H1 (cell line): Measurements from ENCODE around the gene TXNDC5. TPM values are rescaled to one million over a fixed set of nuclear protein-coding genes. Genes with fewer than 3 reads are reported as not detected.

Experiments
- CTCF ChIA-PET: fragments of 300-600 bp; sonication (Branson Sonifier 250); formaldehyde crosslinking; loops from one replicate; lab custom pipeline; 2021; ENCODE audit not compliant: partially characterized antibody; lab: Charles Lee
- POLR2A ChIA-PET: fragments of 300-600 bp; sonication (Branson Sonifier 250); formaldehyde crosslinking; loops from one replicate; lab custom pipeline; 2021; ENCODE audit warnings: inconsistent platforms; ENCODE audit not compliant: partially characterized antibody; lab: Charles Lee
- DNase-seq, 2 experiments: peaks; one replicate each; pipeline versions ENCODE4 v3.0.0 to v3.0.0-alpha.2; 2010 to 2022; ENCODE audit warnings: low spot score in 2 of 2, low read depth in 1 of 2, mixed read lengths in 1 of 2
- FAIRE-seq: peaks from 2 replicates; lab custom pipeline; 2011; peaks lifted over from hg19 to GRCh38; lab: Jason Lieb, UNC
- H2AFZ ChIP-seq: 2 replicates; pipeline ENCODE4 v1.8.1; 2012; ENCODE audit warnings: low read length, inconsistent platforms
- H2AK5ac ChIP-seq: 2 replicates; pipeline ENCODE4 v1.6.1; 2013; ENCODE audit warnings: low read depth, low read length
- H2BK120ac ChIP-seq: replicated peaks from 2 replicates; pipeline ENCODE3; 2013; ENCODE audit warnings: low read depth, low read length, inconsistent platforms
- H2BK12ac ChIP-seq: 2 replicates; pipeline ENCODE4 v1.6.1; 2013; ENCODE audit warnings: low read depth, low read length
- H2BK15ac ChIP-seq: 2 replicates; pipeline ENCODE4 v1.6.1; 2013; ENCODE audit warnings: low read length
- H2BK20ac ChIP-seq: 2 replicates; pipeline ENCODE4 v1.6.1; 2013; ENCODE audit warnings: low read length
- H2BK5ac ChIP-seq: 2 replicates; pipeline ENCODE4 v1.6.1; 2013; ENCODE audit warnings: low read depth, low read length
- H3K14ac ChIP-seq: 2 replicates; pipeline ENCODE4 v1.6.1; 2013; ENCODE audit warnings: inconsistent platforms; ENCODE audit not compliant: insufficient read length
- H3K18ac ChIP-seq: 2 replicates; pipeline ENCODE4 v1.6.1; 2013; ENCODE audit warnings: low read length; ENCODE audit errors: extremely low read depth
- H3K23ac ChIP-seq: 2 replicates; pipeline ENCODE4 v1.6.1; 2013; ENCODE audit warnings: inconsistent platforms; ENCODE audit not compliant: insufficient read length
- H3K23me2 ChIP-seq: 2 replicates; pipeline ENCODE4 v1.6.1; 2013; ENCODE audit warnings: low read depth, low read length
- H3K27ac ChIP-seq: 2 replicates; pipeline ENCODE4 v1.6.1; 2011; ENCODE audit warnings: low read depth, low read length, inconsistent platforms
- H3K27me3 ChIP-seq, 4 experiments: replicated peaks in 1 of 4; 1 replicate in 1 of 4; 2 replicates in 3 of 4; pipeline versions ENCODE4 v1.6.1 to v1.8.1; 2011 to 2013; ENCODE audit warnings: low read length in 3 of 4, mild to moderate bottlenecking in 3 of 4, inconsistent platforms in 2 of 4, mixed read lengths in 2 of 4, moderate library complexity in 1 of 4; ENCODE audit not compliant: control insufficient read depth in 3 of 4, insufficient read depth in 3 of 4; ENCODE audit errors: extremely low read depth in 1 of 4
- H3K36me3 ChIP-seq, 4 experiments: 2 replicates each; pipeline versions ENCODE4 v1.6.1 to v1.8.1; 2011 to 2013; ENCODE audit warnings: mild to moderate bottlenecking in 4 of 4, low read length in 3 of 4, moderate library complexity in 2 of 4, control low read depth in 1 of 4, inconsistent platforms in 1 of 4; ENCODE audit not compliant: insufficient read depth in 4 of 4, control insufficient read depth in 2 of 4
- H3K4ac ChIP-seq: replicated peaks from 2 replicates; pipeline ENCODE3; 2013; ENCODE audit warnings: low read length, low read depth, mixed read lengths, inconsistent platforms; ENCODE audit not compliant: insufficient read length
- H3K4me1 ChIP-seq, 4 experiments: replicated peaks in 1 of 4; 1 replicate in 1 of 4; 2 replicates in 3 of 4; pipeline versions ENCODE4 v1.6.1 to v1.8.1; 2011 to 2013; ENCODE audit warnings: low read length in 3 of 4, inconsistent platforms in 2 of 4, mixed read lengths in 1 of 4; ENCODE audit not compliant: insufficient read depth in 4 of 4, control insufficient read depth in 3 of 4
- H3K4me2 ChIP-seq, 2 experiments: 2 replicates each; pipeline versions ENCODE4 v1.6.1 to v1.8.1; 2011 to 2013; ENCODE audit warnings: low read depth in 2 of 2, low read length in 2 of 2, control low read depth in 1 of 2, inconsistent platforms in 1 of 2, mild to moderate bottlenecking in 1 of 2; ENCODE audit not compliant: insufficient read depth in 1 of 2
- H3K4me3 ChIP-seq, 4 experiments: fragments of 200-600, 300-600 bp in 1 of 4; sonication (generic), shearing (Covaris generic), sonication (Bioruptor Twin) in 1 of 4; 2 replicates each; pipeline versions ENCODE4 v1.5.1 to v1.8.1; 2011 to 2016; ENCODE audit warnings: low read length in 4 of 4, low read depth in 3 of 4, control low read depth in 2 of 4, inconsistent platforms in 2 of 4, mild to moderate bottlenecking in 2 of 4, mixed read lengths in 1 of 4, moderate library complexity in 1 of 4; ENCODE audit not compliant: insufficient read depth in 2 of 4; ENCODE audit errors: extremely low read depth in 1 of 4
- H3K56ac ChIP-seq: replicated peaks from 2 replicates; pipeline ENCODE3; 2013; ENCODE audit warnings: low read depth, mild to moderate bottlenecking, mixed read lengths, low read length, inconsistent platforms; ENCODE audit not compliant: insufficient read length
- H3K79me1 ChIP-seq: 2 replicates; pipeline ENCODE4 v1.6.1; 2013; ENCODE audit warnings: low read depth, low read length, control low read depth
- H3K79me2 ChIP-seq, 2 experiments: 2 replicates each; pipeline versions ENCODE4 v1.6.1 to v1.8.1; 2012 to 2013; ENCODE audit warnings: low read length in 2 of 2, mild to moderate bottlenecking in 2 of 2, inconsistent platforms in 1 of 2; ENCODE audit not compliant: insufficient read depth in 2 of 2, control insufficient read depth in 1 of 2
- H3K9ac ChIP-seq, 4 experiments: replicated peaks in 1 of 4; 1 replicate in 1 of 4; 2 replicates in 3 of 4; pipeline versions ENCODE4 v1.6.1 to v1.8.1; 2011 to 2013; ENCODE audit warnings: low read depth in 3 of 4, low read length in 3 of 4, control low read depth in 2 of 4, mild to moderate bottlenecking in 2 of 4, moderate library complexity in 2 of 4, inconsistent platforms in 1 of 4; ENCODE audit errors: extremely low read depth in 1 of 4
- H3K9me3 ChIP-seq, 2 experiments: 2 replicates each; pipeline versions ENCODE4 v1.6.1 to v1.8.1; 2012 to 2013; ENCODE audit warnings: mild to moderate bottlenecking in 2 of 2, moderate library complexity in 2 of 2, control low read depth in 1 of 2, inconsistent platforms in 1 of 2, low read depth in 1 of 2, low read length in 1 of 2, mixed read lengths in 1 of 2; ENCODE audit not compliant: insufficient read depth in 2 of 2
- H4K20me1 ChIP-seq, 2 experiments: replicated peaks in 1 of 2; 2 replicates each; pipeline versions ENCODE3 to v1.8.1; 2011 to 2013; ENCODE audit warnings: inconsistent platforms in 2 of 2, low read length in 2 of 2, mild to moderate bottlenecking in 1 of 2; ENCODE audit not compliant: insufficient read depth in 2 of 2, control insufficient read depth in 1 of 2
- H4K5ac ChIP-seq: 2 replicates; pipeline ENCODE4 v1.6.1; 2013; ENCODE audit warnings: low read length, low read depth, mixed read lengths, inconsistent platforms; ENCODE audit not compliant: insufficient read length
- H4K8ac ChIP-seq: 2 replicates; pipeline ENCODE4 v1.8.0; 2013; ENCODE audit warnings: mild to moderate bottlenecking, moderate library complexity, low read length, inconsistent platforms; ENCODE audit not compliant: insufficient read depth; ENCODE audit errors: extremely low read depth
- H4K91ac ChIP-seq: replicated peaks from 2 replicates; pipeline ENCODE3; 2013; ENCODE audit warnings: low read length, mixed read lengths, inconsistent platforms; ENCODE audit not compliant: insufficient read length
- FOSL1 ChIP-seq: IDR thresholded peaks from 2 replicates; pipeline ENCODE4 v1.6.1; 2011; ENCODE audit warnings: mild to moderate bottlenecking, low read depth, low read length, moderate library complexity; ENCODE audit not compliant: insufficient read depth
- JUN ChIP-seq: IDR thresholded peaks from 2 replicates; pipeline ENCODE4 v1.6.1; 2011; ENCODE audit warnings: low read depth, mild to moderate bottlenecking, improper control_type of control experiment, low read length
- POLR2A ChIP-seq, 2 experiments: IDR thresholded peaks; 1 replicate in 1 of 2; 2 replicates in 1 of 2; pipeline ENCODE4 v1.6.1; 2011; ENCODE audit warnings: low read depth in 2 of 2, low read length in 2 of 2, mild to moderate bottlenecking in 2 of 2; ENCODE audit errors: control extremely low read depth in 1 of 2
- POLR2AphosphoS5 ChIP-seq: IDR thresholded peaks from 2 replicates; pipeline ENCODE4 v1.6.1; 2011; ENCODE audit warnings: low read depth, low read length
- RAD21 ChIP-seq, 2 experiments: IDR thresholded peaks in 1 of 2; conservative IDR thresholded peaks in 1 of 2; 2 replicates each; pipeline ENCODE4 v1.6.1; 2011; ENCODE audit warnings: low read depth in 2 of 2, low read length in 2 of 2, improper control_type of control experiment in 1 of 2, inconsistent platforms in 1 of 2, mild to moderate bottlenecking in 1 of 2, moderate library complexity in 1 of 2
- SAP30 ChIP-seq: fragments of 300-600 bp; sonication (generic); IDR thresholded peaks from 2 replicates; pipeline ENCODE4 v1.7.1; 2012; ENCODE audit warnings: low read length, moderate library complexity, mild to moderate bottlenecking, inconsistent platforms; ENCODE audit not compliant: insufficient read depth, insufficient replicate concordance
- SIN3A ChIP-seq, 2 experiments: IDR thresholded peaks in 1 of 2; conservative IDR thresholded peaks in 1 of 2; 2 replicates each; pipeline ENCODE4 v1.6.1; 2011 to 2012; ENCODE audit warnings: low read length in 2 of 2, improper control_type of control experiment in 1 of 2, low read depth in 1 of 2, mild to moderate bottlenecking in 1 of 2
- SIX5 ChIP-seq: IDR thresholded peaks from 2 replicates; pipeline ENCODE4 v1.6.1; 2011; ENCODE audit warnings: mild to moderate bottlenecking, low read depth, low read length
- SUZ12 ChIP-seq: fragments of 200-600 bp; sonication (generic); IDR thresholded peaks from 2 replicates; pipeline ENCODE4 v1.6.1; 2012; ENCODE audit warnings: mild to moderate bottlenecking, inconsistent platforms, low read length, moderate library complexity, mixed read lengths
- TAF1 ChIP-seq: IDR thresholded peaks from 2 replicates; pipeline ENCODE4 v1.6.1; 2011; ENCODE audit warnings: mild to moderate bottlenecking, low read depth, low read length
- TAF7 ChIP-seq: optimal IDR thresholded peaks from 2 replicates; pipeline ENCODE3; 2011; ENCODE audit warnings: low read depth, mild to moderate bottlenecking, inconsistent platforms, low read length, moderate library complexity, borderline replicate concordance
- TBP ChIP-seq: IDR thresholded peaks from 2 replicates; pipeline ENCODE4 v1.6.1; 2011; ENCODE audit warnings: low read depth, low read length, improper control_type of control experiment
- TCF12 ChIP-seq: IDR thresholded peaks from 2 replicates; pipeline ENCODE4 v1.6.1; 2011; ENCODE audit warnings: low read depth, mild to moderate bottlenecking, low read length
- TEAD4 ChIP-seq: IDR thresholded peaks from 2 replicates; pipeline ENCODE4 v1.6.1; 2012; ENCODE audit warnings: low read depth, low read length, inconsistent platforms, mixed read lengths
- ZNF274 ChIP-seq: IDR thresholded peaks from 2 replicates; pipeline ENCODE4 v1.7.0; 2012; ENCODE audit warnings: low read length, borderline replicate concordance; ENCODE audit errors: extremely low read depth
- WGBS, 2 experiments: shearing (Covaris generic) in 1 of 2; methylation state at CpG; one replicate each; pipeline versions ENCODE4 v1.1.6 to v1.1.7; 2013 to 2015; ENCODE audit warnings: low lambda C conversion rate in 2 of 2, mixed read lengths in 2 of 2, inconsistent platforms in 1 of 2, low coverage in 1 of 2, missing lambda C conversion rate in 1 of 2; ENCODE audit not compliant: insufficient replicate concordance in 2 of 2, insufficient coverage in 1 of 2, insufficient read length in 1 of 2; ENCODE audit errors: extremely low coverage in 1 of 2, missing lambda C conversion rate in 1 of 2; 5-methylcytosine and 5-hydroxymethylcytosine counted together
- polyA plus RNA-seq, 7 experiments: library from polyadenylated mRNA; depleted of rRNA in 3 of 7; stranded (reverse) in 5 of 7; unstranded in 2 of 7; fragments of >200 nt in 5 of 7; fragments of 200-250 nt in 2 of 7; gene quantifications; 1 replicate in 5 of 7; 2 replicates in 1 of 7; 4 replicates in 1 of 7; pipeline versions ENCODE4 v1.2.1 to v1.2.3, GENCODE V29; 2011 to 2013; ENCODE audit warnings: missing spikeins in 2 of 7, mixed read lengths in 2 of 7
- total RNA-seq: library from RNA; stranded (reverse); fragmentation: NEBNext Ultra II Directional; extraction: Animal tissue kit (Norgen Biotek cat#: 25700); gene quantifications from 2 replicates; pipeline ENCODE4 v1.2.1, GENCODE V29; 2021

TXNDC5 gene
- total and polyA plus RNA-seq, 2 of the 8 experiments (the other 6 are each of a cell fraction or from before 2014, with no cell fraction given) = 114 to 172 TPM

DNA sequence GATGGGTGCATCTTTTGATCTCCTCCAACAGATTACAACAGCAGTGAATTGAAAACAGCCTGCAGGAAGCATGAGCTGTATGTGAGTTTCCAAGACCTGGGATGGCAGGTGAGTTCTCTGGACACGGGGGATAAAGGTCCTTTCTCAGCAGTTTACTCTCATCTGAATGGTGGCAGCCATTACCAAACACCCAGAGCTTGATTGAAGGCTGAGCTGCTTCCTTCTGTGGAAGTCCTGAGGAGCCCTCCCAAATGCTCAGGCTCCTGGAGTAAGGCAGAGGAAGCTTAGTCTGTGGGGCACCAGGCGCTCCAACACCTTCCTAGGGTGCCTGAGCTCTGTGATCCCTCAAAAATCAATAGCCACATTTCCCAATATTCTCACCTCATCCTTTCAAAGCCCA lies 31.5 kb downstream of the TXNDC5 start:
- Histone ChIP-seq H3K14ac (no peak overlapping the region), H3K4me1 (no peaks in the 10 kb centered on the region), H3K9ac (no peak overlapping the region), H3K79me2 (no peaks in the 10 kb centered on the region), H3K9me3 (no peaks in the 10 kb centered on the region), H3K23ac (no peak overlapping the region), H3K18ac (no peak overlapping the region), H4K20me1 (peaks cover 0 to 3% of the 10 kb centered on the region in 2 experiments), H3K56ac (no peak overlapping the region), H4K5ac (no peak overlapping the region), H4K8ac (no peak overlapping the region), H2BK12ac (no peak overlapping the region), H4K91ac (no peak overlapping the region), H3K4me3 (no peak overlapping the region), H2BK5ac (no peak overlapping the region; the same call in 1 of the 2 replicates), H2BK20ac (no peak overlapping the region), H3K4me2 (no peak overlapping the region), H3K23me2 (no peaks in the 10 kb centered on the region), H3K27ac (no peak overlapping the region), H3K4ac (no peak overlapping the region), H3K36me3 (peaks cover 24 to 38% (median 33%) of the 10 kb centered on the region in 4 experiments; a peak in 7 of 8 replicates), H3K27me3 (no peaks in the 10 kb centered on the region), H2AK5ac (no peak overlapping the region), H2AFZ (no peak overlapping the region), H3K79me1 (no peaks in the 10 kb centered on the region), H2BK120ac (no peak overlapping the region), H2BK15ac (no peak overlapping the region)
- no peak for FAIRE-seq
- ChIA-PET POLR2A (interaction anchor here (0.5 to 0.8 kb wide), 3 partner anchors 25 to 156 kb away, joined by 3 to 4 read pairs (median 3); no protein-coding TSS in a partner anchor), CTCF (interaction anchor here (1.6 to 2.5 kb wide), 4 partner anchors 9 to 206 kb away, joined by 4 to 13 read pairs (median 8); no protein-coding TSS in a partner anchor)
- DNase-seq = no peak
- WGBS, 2 experiments = 82% methylated on average over 2 of the region's 2 CpGs; no CpG with 5 or more reads in 1 of the 2 experiments
- no peak for TF ChIP-seq SUZ12
- TF ChIP-seq JUN = no peak
- TF ChIP-seq TBP = no peak
- TF ChIP-seq POLR2A (IDR thresholded peaks at IDR 0.05; ENCODE audit: control extremely low read depth in 1 of 2, low read depth in 2 of 2, low read length in 2 of 2) = no peak
- TF ChIP-seq ZNF274 = no peak
- no peak for TF ChIP-seq TCF12
- no peak for TF ChIP-seq RAD21 (IDR thresholded peaks at IDR 0.05 in 1 of 2, conservative IDR thresholded peaks at IDR 0.05 in 1 of 2; ENCODE audit: low read depth in 2 of 2, low read length in 2 of 2)
- TF ChIP-seq SIX5 = no peak
- no peak for TF ChIP-seq POLR2AphosphoS5
- TF ChIP-seq TAF1 = no peak
- no peak for TF ChIP-seq TAF7
- TF ChIP-seq SIN3A (conservative IDR thresholded peaks at IDR 0.05 in 1 of 2, IDR thresholded peaks at IDR 0.05 in 1 of 2; ENCODE audit: low read depth in 1 of 2, low read length in 2 of 2) = no peak
- no peak for TF ChIP-seq TEAD4
- no peak for TF ChIP-seq SAP30
- no peak for TF ChIP-seq FOSL1
